ENCODE results near the gene LRP10.
A peak's percentile ranks its signal among the peaks of the same experiment; 100 is the strongest.
"Not testable (repeated sequence)": the region's sequence is repeated elsewhere in the genome, so short reads cannot be mapped to it uniquely, and the experiment has no call there.

Gene LRP10

GRCh38 chr14:22843123-22843925 is 28.2 kb upstream of the LRP10 start:
- DNase-seq (ENCODE audit: low read depth in 2 of 2), result no peak

DNA sequence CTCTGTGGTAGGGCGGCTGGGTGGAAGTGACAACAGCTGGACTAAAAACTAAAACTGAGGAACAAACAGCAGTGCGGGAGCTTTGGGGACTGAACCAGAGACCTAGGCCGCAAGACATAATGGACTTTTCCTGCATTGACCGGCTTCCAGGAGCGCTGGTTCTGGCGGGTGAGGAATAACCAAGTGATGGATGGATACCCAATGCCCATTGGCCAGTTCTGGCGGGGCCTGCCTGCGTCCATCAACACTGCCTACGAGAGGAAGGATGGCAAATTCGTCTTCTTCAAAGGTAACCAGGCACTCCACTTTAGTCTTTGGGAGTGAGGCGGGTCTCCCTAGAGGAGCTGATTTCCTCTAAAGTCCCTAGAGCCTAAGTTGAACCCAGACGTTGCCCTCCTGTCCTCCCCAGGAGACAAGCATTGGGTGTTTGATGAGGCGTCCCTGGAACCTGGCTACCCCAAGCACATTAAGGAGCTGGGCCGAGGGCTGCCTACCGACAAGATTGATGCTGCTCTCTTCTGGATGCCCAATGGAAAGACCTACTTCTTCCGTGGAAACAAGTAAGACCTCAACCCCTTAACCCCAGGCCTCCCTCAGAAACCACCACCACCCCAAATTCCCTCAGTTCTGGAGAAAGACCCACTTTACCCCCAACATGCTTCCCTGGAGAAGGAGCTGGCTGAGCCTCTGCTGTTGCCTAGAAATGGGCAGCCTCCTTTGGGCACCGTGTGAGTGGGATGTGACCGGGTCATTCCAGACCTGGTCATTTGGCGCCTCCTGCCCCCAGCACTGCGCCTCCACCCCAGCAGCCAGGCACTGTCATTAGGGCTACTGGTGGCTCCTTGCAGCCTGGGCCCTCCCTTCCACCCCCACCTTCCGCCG is 27.1 kb upstream of the LRP10 start:
- DNase-seq (ENCODE audit: low read depth in 2 of 2), result no peak

GRCh38 chr14:22845103-22845394 is 26.5 kb upstream of the LRP10 start:
- DNase-seq (ENCODE audit: low read depth in 2 of 2), result no peak

GRCh38 chr14:22845821-22846625 is 25.5 kb upstream of the LRP10 start:
- DNase-seq (ENCODE audit: low read depth in 2 of 2), result no peak

DNA sequence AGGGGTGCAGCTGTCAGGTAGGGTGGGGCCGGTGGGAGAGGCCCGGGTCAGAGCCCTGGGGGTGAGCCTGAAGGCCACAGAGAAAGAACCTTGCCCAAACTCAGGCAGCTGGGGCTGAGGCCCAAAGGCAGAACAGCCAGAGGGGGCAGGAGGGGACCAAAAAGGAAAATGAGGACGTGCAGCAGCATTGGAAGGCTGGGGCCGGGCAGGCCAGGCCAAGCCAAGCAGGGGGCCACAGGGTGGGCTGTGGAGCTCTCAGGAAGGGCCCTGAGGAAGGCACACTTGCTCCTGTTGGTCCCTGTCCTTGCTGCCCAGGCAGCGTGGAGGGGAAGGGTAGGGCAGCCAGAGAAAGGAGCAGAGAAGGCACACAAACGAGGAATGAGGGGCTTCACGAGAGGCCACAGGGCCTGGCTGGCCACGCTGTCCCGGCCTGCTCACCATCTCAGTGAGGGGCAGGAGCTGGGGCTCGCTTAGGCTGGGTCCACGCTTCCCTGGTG is 24.7 kb upstream of the LRP10 start:
- DNase-seq (ENCODE audit: low read depth in 2 of 2), result no peak

DNA sequence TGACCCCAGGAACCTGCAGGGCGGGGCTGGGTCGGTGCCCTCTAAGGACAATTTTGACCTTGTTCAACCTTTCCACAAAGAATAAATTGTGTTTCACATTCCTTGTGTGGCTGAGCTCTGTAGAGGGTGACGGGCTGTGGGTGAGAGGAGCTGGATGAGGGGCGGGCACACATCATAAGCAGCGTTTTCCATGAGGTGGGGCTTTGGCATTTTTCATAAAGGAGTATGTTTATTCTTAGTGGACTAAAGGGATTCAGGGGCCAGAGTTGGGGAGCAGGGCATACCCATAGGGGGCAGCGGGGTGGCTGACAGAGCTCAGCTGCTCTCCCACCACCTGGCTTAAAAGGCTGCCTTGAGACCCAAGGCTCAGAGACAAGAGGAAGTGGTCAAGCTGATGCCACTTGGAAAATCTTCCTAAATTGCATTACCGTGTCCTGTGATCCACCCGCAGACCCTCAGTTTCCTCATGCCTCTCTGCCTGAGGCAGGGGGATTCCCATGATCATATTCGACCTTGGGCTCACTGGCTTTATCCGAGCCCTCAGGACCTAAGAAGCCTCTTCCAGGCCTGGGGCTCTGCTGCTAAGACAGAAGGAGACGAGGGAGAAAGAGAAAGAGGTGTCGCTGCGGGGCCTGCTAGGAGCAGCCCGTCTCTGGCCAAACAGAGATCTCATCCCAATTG is 23.7 kb upstream of the LRP10 start:
- DNase-seq (ENCODE audit: low read depth in 2 of 2), result no peak

DNA sequence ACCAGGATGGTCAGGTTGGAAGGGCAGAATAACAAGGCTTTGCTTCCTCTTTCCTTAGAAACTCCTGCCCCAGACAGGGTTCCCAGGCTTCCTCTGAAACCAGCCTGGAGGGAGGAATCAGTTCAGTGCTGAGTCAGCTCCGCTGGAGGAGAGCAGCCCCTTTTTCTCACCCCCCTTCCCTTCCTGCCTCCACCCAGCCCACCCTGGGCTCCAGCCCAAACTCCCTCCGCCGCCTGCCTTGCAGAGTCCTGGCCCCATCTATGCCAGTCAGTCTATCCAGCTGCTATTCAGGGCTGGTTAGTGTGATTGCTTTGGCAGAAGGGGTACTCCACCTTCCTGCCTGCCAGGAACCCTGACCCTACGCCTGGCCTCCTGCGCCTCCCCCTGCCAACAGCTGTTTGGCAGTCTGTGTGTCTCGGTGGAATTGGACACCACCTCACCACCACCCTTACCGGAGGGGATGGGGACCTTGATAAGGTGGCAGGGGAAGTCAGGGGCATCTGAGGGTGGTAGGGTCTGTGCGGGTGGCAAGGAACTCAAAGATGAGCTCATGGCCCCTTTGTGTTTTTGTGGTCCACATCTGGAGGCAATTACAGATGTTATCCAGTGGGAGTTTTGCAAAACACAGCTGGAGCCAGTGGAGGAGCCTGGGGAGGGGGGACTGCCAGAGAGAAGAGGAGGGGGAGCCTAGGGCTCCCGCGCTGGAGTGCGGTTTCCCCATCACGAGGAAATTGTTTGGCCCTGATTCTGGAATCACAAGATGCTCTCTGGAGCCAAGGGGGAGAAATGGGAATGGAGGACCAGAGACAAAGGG is 23.0 kb upstream of the LRP10 start:
- DNase-seq (ENCODE audit: low read depth in 2 of 2), result no peak

DNA sequence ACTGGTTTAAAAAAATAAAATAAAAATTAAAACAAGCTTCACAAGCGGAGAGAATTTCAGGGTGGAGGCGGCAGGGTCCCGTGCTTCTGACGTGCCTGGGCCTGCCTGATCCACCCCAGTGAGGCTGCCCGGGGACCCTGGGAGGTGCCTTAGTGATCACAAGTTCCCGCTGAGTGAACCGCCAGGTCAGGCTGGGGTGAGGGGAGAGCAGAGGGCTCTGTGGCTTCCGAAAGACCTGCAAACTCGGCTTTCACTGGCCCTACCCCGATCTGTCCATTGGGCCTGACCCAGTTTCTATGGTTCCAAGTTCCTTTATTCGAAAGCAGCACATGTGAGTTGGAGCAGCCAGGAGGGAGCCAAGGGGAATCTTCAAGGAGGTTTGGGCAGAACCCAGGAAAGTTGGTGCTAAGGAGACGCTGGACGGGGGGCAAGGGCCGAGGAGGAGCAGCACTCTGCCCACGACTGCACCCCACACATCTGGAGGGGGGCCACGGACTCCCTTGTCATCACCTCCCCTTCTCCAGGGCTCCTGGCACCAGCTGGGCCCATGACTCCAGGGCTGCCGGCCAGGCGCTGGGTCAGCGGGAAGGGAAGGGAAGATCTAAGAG is 22.2 kb upstream of the LRP10 start:
- no peak for DNase-seq (ENCODE audit: low read depth in 2 of 2)

DNA sequence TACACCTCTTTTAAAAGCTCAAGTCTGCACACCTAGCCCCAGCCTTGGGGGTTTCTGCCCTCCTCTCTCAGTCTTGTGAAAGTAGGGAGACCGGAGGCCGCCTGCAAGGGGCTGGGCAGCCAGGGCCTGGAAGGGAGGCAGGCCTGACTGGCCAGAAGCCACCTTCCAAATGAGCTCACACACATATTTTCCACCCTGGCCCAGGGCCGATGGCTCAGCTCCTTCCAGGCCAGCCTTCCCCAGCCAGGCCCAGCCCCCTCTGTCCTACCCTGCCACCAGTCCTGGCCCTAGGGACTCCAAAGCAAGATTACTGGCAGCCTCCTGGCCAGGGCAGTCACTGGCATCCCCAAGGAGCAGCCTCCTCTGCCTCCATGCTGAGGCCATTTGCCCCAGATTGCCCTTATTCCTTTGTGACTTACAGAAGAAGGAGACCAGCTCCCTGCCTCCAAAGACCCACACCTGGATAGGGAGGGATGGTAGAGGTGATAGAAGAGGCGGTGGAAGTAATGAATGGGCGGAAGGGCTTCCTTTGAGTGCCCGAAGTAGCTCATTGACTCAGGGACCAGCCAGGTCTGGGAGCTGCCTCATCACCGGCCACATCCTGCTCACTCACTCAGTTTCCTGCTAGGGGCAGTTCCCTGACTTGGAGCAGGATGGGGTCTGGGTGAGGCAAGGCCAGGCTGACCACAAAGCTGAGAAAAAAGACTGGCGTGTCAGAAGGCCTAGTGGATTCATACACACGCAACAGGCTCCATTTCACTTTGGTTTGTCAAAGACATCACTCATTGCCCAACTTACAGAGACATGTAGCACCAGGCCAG is 20.4 kb upstream of the LRP10 start:
- no peak for DNase-seq (ENCODE audit: low read depth in 2 of 2)

DNA sequence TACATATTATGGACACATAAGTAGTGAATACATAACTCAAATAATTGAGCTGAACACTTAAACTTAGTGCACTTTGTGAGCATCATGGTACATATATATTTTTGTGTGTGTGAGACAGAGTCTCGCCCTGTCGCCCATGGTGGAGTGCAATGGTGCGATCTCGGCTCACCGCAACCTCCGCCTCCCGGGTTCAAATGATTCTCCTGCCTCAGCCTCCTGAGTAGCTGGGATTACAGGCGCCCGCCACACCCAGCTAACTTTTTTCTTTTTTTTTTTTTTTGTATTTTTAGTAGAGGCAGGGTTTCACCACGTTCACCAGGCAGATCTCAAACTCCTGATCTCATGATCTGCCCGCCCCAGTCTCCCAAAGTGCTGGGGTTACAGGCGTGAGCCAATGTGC is 19.4 kb upstream of the LRP10 start:
- not testable (repeated sequence) for DNase-seq (ENCODE audit: low read depth in 2 of 2)

- DNase-seq (ENCODE audit: low read depth in 2 of 2), result no peak
These were observed 19.0 kb upstream of the LRP10 start for GRCh38 chr14:22852599-22852939.

DNA sequence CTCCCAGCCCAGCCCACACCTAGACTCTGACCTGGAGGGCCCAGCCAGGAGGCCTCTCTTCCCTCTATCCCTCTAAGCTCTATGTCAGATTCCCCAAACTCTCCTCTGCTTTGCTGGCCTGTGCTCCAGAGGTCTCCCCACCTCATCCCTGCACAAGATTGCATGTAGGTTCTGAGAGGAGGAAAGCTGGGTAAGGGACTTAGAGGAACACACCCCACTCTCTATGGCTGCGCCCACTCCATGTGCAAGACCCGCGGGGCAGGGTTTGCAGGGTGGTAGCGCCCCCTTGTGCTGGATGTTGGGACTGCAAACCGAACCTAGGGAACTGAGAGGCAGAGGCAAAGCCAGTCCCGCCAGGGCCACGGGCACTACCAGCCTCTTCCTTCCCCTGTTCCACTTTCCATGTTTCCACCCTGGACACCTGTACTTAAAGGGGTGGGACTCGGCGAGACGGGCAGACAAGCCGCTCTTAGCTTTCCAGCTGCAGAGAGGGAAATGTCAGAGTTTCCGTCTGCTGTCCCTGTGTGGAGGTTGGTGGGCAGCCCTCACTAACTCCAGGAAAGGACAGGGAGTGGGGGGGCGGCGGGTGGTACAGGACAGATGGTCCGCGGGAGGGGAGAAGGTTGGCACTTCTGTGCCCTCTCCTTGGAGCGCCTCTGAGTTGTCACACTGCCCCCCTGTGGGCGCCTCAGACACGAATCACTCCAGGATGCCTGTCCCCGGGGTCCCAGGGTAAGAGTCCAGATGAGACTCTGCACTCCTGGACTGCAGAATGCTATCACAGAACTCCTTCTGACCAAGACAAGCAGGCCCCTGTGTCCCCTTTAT is 18.4 kb upstream of the LRP10 start:
- DNase-seq (ENCODE audit: low read depth in 2 of 2), result peak; percentile 80 to 90

DNA sequence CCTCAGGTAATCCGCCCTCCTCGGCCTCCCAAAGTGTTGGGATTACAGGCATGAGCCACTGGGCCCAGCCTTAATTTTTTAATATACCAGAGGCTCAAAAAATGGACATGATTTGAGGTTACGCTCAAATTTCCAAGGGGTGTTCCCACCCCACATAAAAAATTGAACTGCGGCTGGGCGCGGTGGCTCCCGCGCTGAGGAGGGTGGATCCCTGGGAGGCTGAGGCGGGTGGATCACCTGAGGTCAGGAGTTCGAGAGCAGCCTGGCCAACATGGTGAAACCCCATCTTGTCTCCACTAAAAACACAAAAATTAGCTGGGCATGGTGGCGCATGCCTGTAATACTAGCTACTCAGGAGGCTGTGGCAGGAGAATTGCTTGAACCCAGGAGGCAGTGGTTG is 17.2 kb upstream of the LRP10 start:
- not testable (repeated sequence) for DNase-seq (ENCODE audit: low read depth in 2 of 2)

DNA sequence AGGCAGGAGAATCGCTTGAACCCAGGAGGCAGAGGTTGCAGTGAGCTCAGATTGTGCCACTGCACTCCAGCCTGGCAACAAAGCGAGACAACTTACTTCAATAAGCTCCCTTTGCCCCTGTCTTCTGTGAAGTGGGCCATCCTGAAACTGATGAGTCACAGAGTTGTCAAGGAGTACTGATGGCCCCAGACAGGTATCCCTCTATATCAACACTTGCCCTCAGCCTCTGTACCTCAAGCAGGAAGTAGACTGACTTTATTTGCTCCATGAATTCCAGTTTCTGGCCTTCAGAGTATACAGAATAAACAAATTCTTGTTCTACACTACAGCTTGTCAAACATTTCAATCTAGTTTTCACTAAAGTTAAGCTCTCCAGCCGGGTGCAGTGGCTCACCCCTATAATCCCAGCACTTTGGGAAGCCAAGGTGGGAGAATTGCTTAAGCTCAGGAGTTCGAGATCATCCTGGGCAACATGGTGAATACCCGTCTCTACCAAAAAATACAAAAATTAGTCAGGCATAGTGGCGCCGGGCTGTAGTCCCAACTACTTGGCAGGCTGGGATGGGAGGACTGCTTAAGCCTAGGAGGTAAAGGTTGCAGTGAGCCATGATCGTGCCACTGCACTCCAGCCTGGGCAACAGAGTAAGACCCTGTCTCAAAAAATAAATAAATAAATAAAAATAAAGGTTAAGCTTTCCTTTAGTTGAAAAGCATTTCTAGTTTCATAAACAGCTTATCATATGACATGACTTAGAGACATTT is 16.4 kb upstream of the LRP10 start:
- no peak for DNase-seq (ENCODE audit: low read depth in 2 of 2)

DNA sequence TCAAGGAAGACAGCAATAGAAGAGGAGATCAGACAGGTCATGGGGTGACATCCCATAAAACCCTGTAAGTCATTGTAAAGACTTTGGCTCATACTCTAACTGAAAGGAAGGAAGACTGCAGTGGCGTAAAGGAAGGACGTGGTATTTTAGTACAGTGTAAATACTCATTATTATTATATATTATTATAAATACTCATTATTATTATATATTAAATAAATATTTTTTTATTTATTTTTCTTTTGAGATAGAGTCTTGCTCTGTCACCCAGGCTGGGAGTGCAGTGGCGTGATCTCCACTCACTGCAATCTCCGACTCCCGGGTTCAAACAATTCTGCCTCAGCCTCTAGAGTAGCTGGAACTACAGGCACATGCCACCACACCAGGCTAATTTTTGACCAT is 15.1 kb upstream of the LRP10 start:
- DNase-seq (ENCODE audit: low read depth in 2 of 2), result no peak

- DNase-seq (ENCODE audit: low read depth in 2 of 2), result not testable (repeated sequence)
These were observed 11.2 kb upstream of the LRP10 start for GRCh38 chr14:22860377-22860776.

DNA sequence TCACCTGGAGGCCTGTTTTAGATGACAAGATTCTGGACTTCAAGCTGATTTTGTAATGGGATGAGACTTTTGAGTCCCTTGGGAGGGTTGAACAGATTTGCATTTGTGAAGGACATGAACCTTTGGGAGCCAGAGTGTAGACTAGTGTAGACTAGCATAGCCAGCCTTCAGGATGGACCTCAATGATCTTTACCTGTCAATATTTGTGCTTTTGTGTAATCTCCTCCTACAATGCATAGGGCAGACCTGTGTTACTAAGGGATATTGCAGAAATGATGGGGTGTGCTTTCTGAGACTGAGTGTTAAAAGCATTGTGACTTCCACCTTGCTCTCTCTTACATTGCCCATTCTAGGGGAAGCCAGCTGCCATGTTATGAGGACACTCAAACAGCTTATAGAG is 9.9 kb upstream of the LRP10 start:
- DNase-seq (ENCODE audit: low read depth in 2 of 2), result no peak

GRCh38 chr14:22864979-22865378 is 6.6 kb upstream of the LRP10 start:
- no peak for DNase-seq (ENCODE audit: low read depth in 2 of 2)

Measured in activated CD8-positive, alpha-beta memory T cell treated with anti-CD3 and anti-CD28 coated beads for 4 hours (primary cell).